HG03442 (cell line): ENCODE measurements around the gene NPHP4.
"Not testable (repeated sequence)": the region's sequence is repeated elsewhere in the genome, so short reads cannot be mapped to it uniquely, and the experiment has no call there.

ENCODE experiments used
- ATAC-seq: cut with Tn5 transposase; IDR thresholded peaks from one replicate; pipeline ENCODE4 v1.9.1; 2021; ENCODE audit warnings: mild to moderate bottlenecking, moderate library complexity; ENCODE audit not compliant: unreplicated experiment

The NPHP4 gene

GRCh38 chr1:6025269-6026094 is 33.3 kb upstream of the NPHP4 start:
- ATAC-seq = no peak

- no peak for ATAC-seq
Measured at GRCh38 chr1:6024376-6024775, 32.2 kb upstream of the NPHP4 start.

- no peak for ATAC-seq
Measured at GRCh38 chr1:6023346-6023745, 31.1 kb upstream of the NPHP4 start.

- no peak for ATAC-seq
Measured at GRCh38 chr1:6022193-6022592, 30.0 kb upstream of the NPHP4 start.

GRCh38 chr1:6019166-6019845 is 27.1 kb upstream of the NPHP4 start:
- no peak for ATAC-seq

- not testable (repeated sequence) for ATAC-seq
Measured at GRCh38 chr1:6017654-6018053, 25.4 kb upstream of the NPHP4 start.

- ATAC-seq = no peak
Measured at GRCh38 chr1:6016191-6016865, 24.1 kb upstream of the NPHP4 start.

GRCh38 chr1:6014130-6014999 is 22.1 kb upstream of the NPHP4 start:
- no peak for ATAC-seq

GRCh38 chr1:6013491-6013890 is 21.3 kb upstream of the NPHP4 start:
- ATAC-seq = no peak

GRCh38 chr1:6012529-6013318 is 20.5 kb upstream of the NPHP4 start:
- ATAC-seq = no peak

- no peak for ATAC-seq
Measured at GRCh38 chr1:6011946-6012258, 19.7 kb upstream of the NPHP4 start.

GRCh38 chr1:6011161-6011945 is 19.1 kb upstream of the NPHP4 start:
- no peak for ATAC-seq

- ATAC-seq = no peak
Measured at GRCh38 chr1:6010554-6010953, 18.3 kb upstream of the NPHP4 start.

GRCh38 chr1:6009120-6010040 is 17.2 kb upstream of the NPHP4 start:
- ATAC-seq = no peak

- ATAC-seq = no peak
Measured at GRCh38 chr1:6008696-6009095, 16.5 kb upstream of the NPHP4 start.

GRCh38 chr1:6008084-6008415 is 15.8 kb upstream of the NPHP4 start:
- ATAC-seq = no peak

GRCh38 chr1:6007318-6008083 is 15.3 kb upstream of the NPHP4 start:
- ATAC-seq = no peak

- ATAC-seq = no peak
Measured at GRCh38 chr1:6006882-6007281, 14.7 kb upstream of the NPHP4 start.
